ENCODE data around the gene PML. TPM values are rescaled to one million over a fixed set of nuclear protein-coding genes. Genes with fewer than 3 reads are reported as not detected.
A peak's percentile ranks its signal among the peaks of the same experiment; 100 is the strongest.

The PML gene
- polyA plus RNA-seq, 3 donors from 2014 or later = 8.0 to 47.7 (median 16.2) TPM

- H3K36me3 Mint-ChIP-seq = peaks cover 9 to 21% (median 16%) of the 10 kb centered on the region in 3 donors
- H3K4me1 Mint-ChIP-seq = no peaks in the 10 kb centered on the region
- H3K9me3 Mint-ChIP-seq = no peaks in the 10 kb centered on the region
- H3K4me3 Mint-ChIP-seq = no peak overlapping the region
- H3K27ac Mint-ChIP-seq = no peak overlapping the region
- no peak for DNase-seq
- H3K27me3 Mint-ChIP-seq (ENCODE audit: low read depth in 3 of 3) = peaks cover 0 to 6% (median 0%) of the 10 kb centered on the region in 3 donors
These were observed 10.7 kb upstream of the PML start for GRCh38 chr15:73983773-73984172.

- no peaks in the 10 kb centered on the region for H3K4me1 Mint-ChIP-seq
- peaks cover 0 to 2% (median 0%) of the 10 kb centered on the region in 3 donors for H3K27me3 Mint-ChIP-seq (ENCODE audit: low read depth in 3 of 3)
- no peak for DNase-seq
- H3K27ac Mint-ChIP-seq = no peak overlapping the region
- H3K4me3 Mint-ChIP-seq = no peak overlapping the region
- H3K9me3 Mint-ChIP-seq = no peaks in the 10 kb centered on the region
- H3K36me3 Mint-ChIP-seq = peaks cover 9 to 21% (median 16%) of the 10 kb centered on the region in 3 donors
These were observed 10.1 kb upstream of the PML start for GRCh38 chr15:73984208-73984979.

GRCh38 chr15:73985101-73985873 is 9.2 kb upstream of the PML start:
- Mint-ChIP-seq H3K4me3 (no peak overlapping the region), H3K4me1 (no peaks in the 10 kb centered on the region), H3K27ac (no peak overlapping the region), H3K27me3 (ENCODE audit: low read depth in 3 of 3) (peaks cover 0 to 2% (median 0%) of the 10 kb centered on the region in 3 donors), H3K36me3 (peaks cover 9 to 21% (median 16%) of the 10 kb centered on the region in 3 donors), H3K9me3 (no peaks in the 10 kb centered on the region)
- DNase-seq = no peak

GRCh38 chr15:73986055-73986775 is 8.3 kb upstream of the PML start:
- no peak for DNase-seq
- peaks cover 9 to 21% (median 16%) of the 10 kb centered on the region in 3 donors for H3K36me3 Mint-ChIP-seq
- no peak overlapping the region for H3K4me3 Mint-ChIP-seq
- H3K27me3 Mint-ChIP-seq (ENCODE audit: low read depth in 3 of 3) = peaks cover 0 to 2% (median 2%) of the 10 kb centered on the region in 3 donors
- H3K27ac Mint-ChIP-seq = no peak overlapping the region
- H3K9me3 Mint-ChIP-seq = no peaks in the 10 kb centered on the region
- peaks cover 2% of the 10 kb centered on the region in 2 donors for H3K4me1 Mint-ChIP-seq

GRCh38 chr15:73986776-73987056 is 7.8 kb upstream of the PML start:
- Mint-ChIP-seq H3K27ac (no peak overlapping the region), H3K4me3 (no peak overlapping the region), H3K4me1 (peaks cover 4 to 7% of the 10 kb centered on the region in 2 donors), H3K9me3 (no peaks in the 10 kb centered on the region), H3K27me3 (ENCODE audit: low read depth in 3 of 3) (peaks cover 0 to 2% (median 2%) of the 10 kb centered on the region in 3 donors), H3K36me3 (peaks cover 9 to 21% (median 16%) of the 10 kb centered on the region in 3 donors)
- DNase-seq = no peak

- peaks cover 5 to 8% of the 10 kb centered on the region in 2 donors for H3K4me1 Mint-ChIP-seq
- H3K9me3 Mint-ChIP-seq = no peaks in the 10 kb centered on the region
- H3K27me3 Mint-ChIP-seq (ENCODE audit: low read depth in 3 of 3) = peaks cover 0 to 2% (median 2%) of the 10 kb centered on the region in 3 donors
- H3K36me3 Mint-ChIP-seq = peaks cover 9 to 18% (median 16%) of the 10 kb centered on the region in 3 donors
- H3K27ac Mint-ChIP-seq = no peak overlapping the region
- no peak overlapping the region for H3K4me3 Mint-ChIP-seq
- DNase-seq = no peak
These were observed 7.3 kb upstream of the PML start for GRCh38 chr15:73987250-73987649.

GRCh38 chr15:73987681-73988444 is 6.7 kb upstream of the PML start:
- no peak overlapping the region for H3K27ac Mint-ChIP-seq
- H3K9me3 Mint-ChIP-seq = no peaks in the 10 kb centered on the region
- H3K4me3 Mint-ChIP-seq = no peak overlapping the region
- H3K36me3 Mint-ChIP-seq = peaks cover 9 to 18% (median 16%) of the 10 kb centered on the region in 3 donors
- DNase-seq = no peak
- H3K4me1 Mint-ChIP-seq = peaks cover 11 to 14% of the 10 kb centered on the region in 2 donors
- H3K27me3 Mint-ChIP-seq (ENCODE audit: low read depth in 3 of 3) = peaks cover 0 to 2% (median 2%) of the 10 kb centered on the region in 3 donors

- no peak for DNase-seq
- no peak overlapping the region for H3K4me3 Mint-ChIP-seq
- no peak overlapping the region for H3K27ac Mint-ChIP-seq
- peaks cover 13 to 17% of the 10 kb centered on the region in 2 donors for H3K4me1 Mint-ChIP-seq
- H3K27me3 Mint-ChIP-seq (ENCODE audit: low read depth in 3 of 3) = peaks cover 0 to 2% (median 2%) of the 10 kb centered on the region in 3 donors
- no peaks in the 10 kb centered on the region for H3K9me3 Mint-ChIP-seq
- peaks cover 9 to 18% (median 16%) of the 10 kb centered on the region in 3 donors for H3K36me3 Mint-ChIP-seq
These were observed 6.0 kb upstream of the PML start for GRCh38 chr15:73988445-73988969.

GRCh38 chr15:73989001-73989798 is 5.3 kb upstream of the PML start:
- Mint-ChIP-seq H3K9me3 (no peaks in the 10 kb centered on the region), H3K27me3 (ENCODE audit: low read depth in 3 of 3) (peaks cover 0 to 2% (median under 1%) of the 10 kb centered on the region in 3 donors), H3K4me1 (peaks cover 20 to 24% of the 10 kb centered on the region in 2 donors), H3K4me3 (no peak overlapping the region), H3K27ac (no peak overlapping the region), H3K36me3 (peaks cover 5 to 15% (median 13%) of the 10 kb centered on the region in 3 donors)
- no peak for DNase-seq

- Mint-ChIP-seq H3K9me3 (no peaks in the 10 kb centered on the region), H3K36me3 (peaks cover 4 to 12% (median 11%) of the 10 kb centered on the region in 3 donors), H3K4me3 (peak overlapping the region in 3 of 5 donors; percentile 48 to 82 (median 80)), H3K4me1 (peaks cover 29 to 35% of the 10 kb centered on the region in 2 donors), H3K27ac (peak overlapping the region in 1 of 6 donors; percentile 55), H3K27me3 (ENCODE audit: low read depth in 3 of 3) (peaks cover 2 to 4% (median 2%) of the 10 kb centered on the region in 3 donors)
- DNase-seq = no peak
These were observed 4.1 kb upstream of the PML start for GRCh38 chr15:73990250-73991005.

- Mint-ChIP-seq H3K36me3 (peaks cover 4 to 9% (median 7%) of the 10 kb centered on the region in 3 donors), H3K9me3 (no peaks in the 10 kb centered on the region), H3K4me1 (peaks cover 37 to 44% of the 10 kb centered on the region in 2 donors), H3K27ac (peak overlapping the region in 3 of 6 donors; percentile 34 to 76 (median 40)), H3K27me3 (ENCODE audit: low read depth in 3 of 3) (peaks cover 2 to 4% (median 2%) of the 10 kb centered on the region in 3 donors), H3K4me3 (peak overlapping the region; percentile 73 to 83 (median 81))
- DNase-seq = no peak
These were observed 3.3 kb upstream of the PML start for GRCh38 chr15:73991260-73991659.

Measured in immature natural killer cell (primary cell).